Fibroblast of villous mesenchyme (primary cell): Measurements from ENCODE around the gene RWDD3. TPM values are rescaled to one million over a fixed set of nuclear protein-coding genes. Genes with fewer than 3 reads are reported as not detected.

ENCODE experiments used
- DNase-seq: peaks from one replicate; pipeline ENCODE4 v3.0.0-alpha.2; 2010; ENCODE audit warnings: low read depth
- H3K4me3 ChIP-seq: 2 replicates; pipeline ENCODE4 v1.5.1; 2011; ENCODE audit warnings: low read depth, mild to moderate bottlenecking, low read length
- total RNA-seq: library from RNA; depleted of rRNA; stranded (reverse); fragments of >200 nt; gene quantifications from 2 replicates; pipeline ENCODE4 v1.2.3, GENCODE V29; 2012
- TF ChIP-seq, protein P1 (sequence below): IDR thresholded peaks from 2 replicates; pipeline ENCODE4 v1.5.1; 2012; ENCODE audit warnings: low read depth, mild to moderate bottlenecking, low read length; ENCODE audit not compliant: insufficient read depth

Gene RWDD3
- total RNA-seq, 1 donor, result 13.8 TPM

DNA sequence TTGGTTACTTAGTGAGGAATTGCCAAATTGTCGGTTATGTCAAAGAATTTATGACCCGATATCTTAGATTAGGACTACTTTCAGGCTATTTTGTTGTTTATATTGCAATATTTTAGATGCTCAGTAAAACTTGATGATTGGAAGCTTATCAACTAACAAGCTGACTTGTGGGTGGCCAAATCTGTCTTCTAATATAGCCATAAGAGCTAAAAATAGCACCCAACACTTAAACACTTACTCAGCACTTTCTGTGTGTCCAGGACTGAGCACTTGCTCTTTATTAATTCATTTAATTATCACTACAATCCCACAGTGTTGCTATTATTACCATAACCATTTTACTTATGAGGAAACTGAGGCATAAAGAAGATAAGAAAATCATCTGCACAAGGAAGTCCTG, 50.4 kb downstream of the RWDD3 start:
- DNase-seq, result no peak
- H3K4me3 ChIP-seq, result no peak overlapping the region
- TF ChIP-seq, protein P1, sequence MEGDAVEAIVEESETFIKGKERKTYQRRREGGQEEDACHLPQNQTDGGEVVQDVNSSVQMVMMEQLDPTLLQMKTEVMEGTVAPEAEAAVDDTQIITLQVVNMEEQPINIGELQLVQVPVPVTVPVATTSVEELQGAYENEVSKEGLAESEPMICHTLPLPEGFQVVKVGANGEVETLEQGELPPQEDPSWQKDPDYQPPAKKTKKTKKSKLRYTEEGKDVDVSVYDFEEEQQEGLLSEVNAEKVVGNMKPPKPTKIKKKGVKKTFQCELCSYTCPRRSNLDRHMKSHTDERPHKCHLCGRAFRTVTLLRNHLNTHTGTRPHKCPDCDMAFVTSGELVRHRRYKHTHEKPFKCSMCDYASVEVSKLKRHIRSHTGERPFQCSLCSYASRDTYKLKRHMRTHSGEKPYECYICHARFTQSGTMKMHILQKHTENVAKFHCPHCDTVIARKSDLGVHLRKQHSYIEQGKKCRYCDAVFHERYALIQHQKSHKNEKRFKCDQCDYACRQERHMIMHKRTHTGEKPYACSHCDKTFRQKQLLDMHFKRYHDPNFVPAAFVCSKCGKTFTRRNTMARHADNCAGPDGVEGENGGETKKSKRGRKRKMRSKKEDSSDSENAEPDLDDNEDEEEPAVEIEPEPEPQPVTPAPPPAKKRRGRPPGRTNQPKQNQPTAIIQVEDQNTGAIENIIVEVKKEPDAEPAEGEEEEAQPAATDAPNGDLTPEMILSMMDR, result no peak

DNA sequence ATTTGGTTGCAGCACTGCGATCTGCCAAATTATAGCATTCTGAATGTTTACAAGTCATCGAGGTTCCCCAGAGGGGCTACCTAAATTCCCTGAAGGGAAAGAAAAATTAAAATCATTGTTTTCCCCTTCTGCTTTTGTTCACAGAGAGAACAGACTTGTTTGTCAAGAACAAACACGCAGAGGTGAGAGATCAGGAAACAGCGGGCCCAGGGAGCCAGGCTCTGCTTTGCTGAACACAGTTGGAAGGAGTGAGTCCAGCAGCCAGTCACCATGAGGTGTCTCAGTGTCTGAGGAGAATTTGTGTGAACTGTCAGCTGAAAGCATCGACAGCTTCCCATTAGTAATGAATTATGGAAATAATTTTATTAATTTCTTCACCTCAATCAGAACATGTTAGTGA, 52.5 kb downstream of the RWDD3 start:
- DNase-seq, result no peak
- TF ChIP-seq, protein P1, result no peak
- no peak overlapping the region for H3K4me3 ChIP-seq

DNA sequence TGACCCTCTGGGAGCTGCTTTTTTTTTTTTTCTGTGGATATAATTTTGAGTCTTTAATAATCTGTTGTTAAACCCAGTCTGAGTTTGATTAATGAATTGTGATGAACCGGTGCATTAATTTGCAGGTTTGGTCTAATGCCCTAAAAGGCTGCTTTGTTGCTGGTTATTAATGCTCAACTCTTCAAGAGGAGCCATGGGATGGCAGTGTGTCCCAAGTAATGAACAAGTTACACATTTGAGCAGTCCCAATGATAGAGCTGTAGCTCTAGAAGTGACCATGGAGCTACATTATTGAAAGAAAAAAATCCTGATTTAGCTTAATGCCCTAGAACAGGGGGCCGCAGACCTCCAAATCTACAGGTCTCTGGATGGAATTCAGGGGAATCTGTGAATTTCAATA, 53.1 kb downstream of the RWDD3 start:
- no peak for DNase-seq

DNA sequence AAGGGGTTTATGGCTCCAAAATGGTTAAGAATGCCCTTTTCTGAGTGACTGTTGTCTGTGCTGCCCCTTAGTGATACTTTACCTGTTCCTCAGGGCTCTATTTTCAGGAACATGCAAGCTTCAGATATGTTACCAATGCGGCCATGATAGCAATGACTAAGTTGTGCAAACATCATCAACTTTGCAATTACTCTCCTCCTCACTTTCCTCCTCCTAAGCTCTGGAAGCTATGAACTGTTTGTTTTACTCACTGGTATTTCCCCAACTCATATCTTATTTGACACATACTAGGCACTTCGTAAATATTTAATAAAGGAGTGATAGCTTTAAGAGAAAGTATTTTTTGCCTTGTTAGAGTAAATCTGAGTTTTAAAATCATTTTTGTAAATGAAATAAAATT, 53.8 kb downstream of the RWDD3 start:
- no peak overlapping the region for H3K4me3 ChIP-seq
- DNase-seq, result no peak
- TF ChIP-seq, protein P1, result no peak

More for the DNA sequence above, 53.1 kb downstream of the RWDD3 start:
- H3K4me3 ChIP-seq, result no peak overlapping the region
- TF ChIP-seq, protein P1, result no peak

Other genes with a start within 250 kb of the RWDD3 start
- gene ALG14, start 161.3 kb upstream of the RWDD3 start, total RNA-seq, result 4.7 and 6.4 TPM in 2 replicates
- 0.32 and 0.86 TPM in 2 replicates for gene TLCD4, start 116.9 kb upstream of the RWDD3 start, total RNA-seq